HepG2 (cell line): Measurements from ENCODE around the gene LOXL3. TPM values are rescaled to one million over a fixed set of nuclear protein-coding genes. Genes with fewer than 3 reads are reported as not detected.

ENCODE experiments used
- ARNT2 ChIP-seq: sonication (generic); formaldehyde crosslinking; IDR thresholded peaks from 2 replicates; pipeline ENCODE4 v1.8.0; 2022; ENCODE audit warnings: mild to moderate bottlenecking, low read depth, missing genetic modification reagents, moderate library complexity
- ATF1 ChIP-seq: IDR thresholded peaks from 2 replicates; pipeline ENCODE4 v1.6.1; 2016; ENCODE audit warnings: mild to moderate bottlenecking, control low read depth
- DMAP1 ChIP-seq: IDR thresholded peaks from 2 replicates; pipeline ENCODE4 v1.6.1; 2016
- GPN1 ChIP-seq: sonication (generic); formaldehyde crosslinking; IDR thresholded peaks from 2 replicates; pipeline ENCODE4 v1.5.1; 2020; ENCODE audit warnings: missing genetic modification reagents, borderline replicate concordance
- KDM2A ChIP-seq: sonication (generic); formaldehyde crosslinking; IDR thresholded peaks from 2 replicates; pipeline ENCODE4 v1.4.0; 2020; ENCODE audit warnings: low read depth, missing genetic modification reagents, borderline replicate concordance
- KLF13 ChIP-seq: sonication (generic); formaldehyde crosslinking; IDR thresholded peaks from 2 replicates; pipeline ENCODE4 v1.4.0; 2020; ENCODE audit warnings: mild to moderate bottlenecking, missing genetic modification reagents
- MBD4 ChIP-seq: IDR thresholded peaks from 2 replicates; pipeline ENCODE4 v1.6.1; 2012; ENCODE audit warnings: low read length, inconsistent platforms, borderline replicate concordance
- NFYC ChIP-seq: IDR thresholded peaks from 2 replicates; pipeline ENCODE4 v1.6.1; 2016; ENCODE audit warnings: missing genetic modification reagents, missing compliant biosample characterization
- PHF20 ChIP-seq: sonication (generic); formaldehyde crosslinking; IDR thresholded peaks from 2 replicates; pipeline ENCODE4 v1.5.0; 2020; ENCODE audit warnings: mild to moderate bottlenecking, missing genetic modification reagents
- SPEN ChIP-seq: sonication (generic); formaldehyde crosslinking; IDR thresholded peaks from 2 replicates; pipeline ENCODE4 v1.5.1; 2020; ENCODE audit warnings: low read depth, mild to moderate bottlenecking, missing genetic modification reagents
- TAF1 ChIP-seq: sonication (generic); formaldehyde crosslinking; IDR thresholded peaks from 2 replicates; pipeline ENCODE4 v1.4.0; 2020; ENCODE audit warnings: missing genetic modification reagents
- ZNF138 ChIP-seq: sonication (generic); formaldehyde crosslinking; IDR thresholded peaks from 2 replicates; pipeline ENCODE4 v1.5.0; 2020; ENCODE audit warnings: mild to moderate bottlenecking, low read depth, missing genetic modification reagents
- ZNF543 ChIP-seq: sonication (generic); formaldehyde crosslinking; IDR thresholded peaks from 2 replicates; pipeline ENCODE4 v1.4.0; 2020; ENCODE audit warnings: mild to moderate bottlenecking, missing genetic modification reagents
- ZNF550 ChIP-seq: sonication (generic); formaldehyde crosslinking; IDR thresholded peaks from 2 replicates; pipeline ENCODE4 v1.4.0; 2020; ENCODE audit warnings: mild to moderate bottlenecking, missing genetic modification reagents, borderline replicate concordance
- ZNF564 ChIP-seq: sonication (generic); formaldehyde crosslinking; IDR thresholded peaks from 2 replicates; pipeline ENCODE4 v1.8.1; 2023; ENCODE audit warnings: mild to moderate bottlenecking, missing genetic modification reagents
- ZNF567 ChIP-seq: sonication (generic); formaldehyde crosslinking; IDR thresholded peaks from 2 replicates; pipeline ENCODE4 v1.8.1; 2023; ENCODE audit warnings: mild to moderate bottlenecking, missing genetic modification reagents, borderline replicate concordance
- ZNF724P ChIP-seq: sonication (generic); formaldehyde crosslinking; IDR thresholded peaks from 2 replicates; pipeline ENCODE4 v1.8.0; 2022; ENCODE audit warnings: missing genetic modification reagents, borderline replicate concordance
- polyA plus RNA-seq, 8 experiments: library from polyadenylated mRNA; depleted of rRNA in 3 of 8; stranded (reverse) in 7 of 8; unstranded in 1 of 8; fragments of >200 nt; fragmentation: Illumina TruSeq in 4 of 8; extraction: Trizol in 4 of 8; gene quantifications; 2 replicates each; pipeline versions ENCODE4 v1.2.1 to v1.2.3, GENCODE V29; 2011 to 2016; ENCODE audit warnings: low read depth in 4 of 8, missing spikeins in 1 of 8, mixed read lengths in 1 of 8; ENCODE audit not compliant: insufficient read depth in 1 of 8
- total RNA-seq, 5 experiments: library from RNA; depleted of rRNA; stranded (reverse); fragments of >200 nt; fragmentation: Illumina TruSeq; extraction: Trizol; gene quantifications; 2 replicates each; pipeline ENCODE4 v1.2.3, GENCODE V29; 2016; ENCODE audit warnings: low read depth in 1 of 5
- TF ChIP-seq, protein P1 (sequence below), 2 experiments: sonication (generic) in 1 of 2; formaldehyde crosslinking in 1 of 2; IDR thresholded peaks; 2 replicates each; pipeline versions ENCODE4 v1.5.1 to v1.6.1; 2011 to 2020; ENCODE audit warnings: borderline replicate concordance in 1 of 2, low read depth in 1 of 2, low read length in 1 of 2, mild to moderate bottlenecking in 1 of 2, missing genetic modification reagents in 1 of 2, moderate library complexity in 1 of 2
- TF ChIP-seq, protein P2 (sequence below): sonication (generic); formaldehyde crosslinking; IDR thresholded peaks from 2 replicates; pipeline ENCODE4 v1.8.0; 2022; ENCODE audit warnings: mild to moderate bottlenecking, missing genetic modification reagents, borderline replicate concordance
- TF ChIP-seq, protein P3 (sequence below): sonication (generic); formaldehyde crosslinking; IDR thresholded peaks from 2 replicates; pipeline ENCODE4 v1.4.0; 2020; ENCODE audit warnings: missing genetic modification reagents
- TF ChIP-seq, protein P4 (sequence below): sonication (generic); formaldehyde crosslinking; IDR thresholded peaks from 2 replicates; pipeline ENCODE4 v1.5.0; 2020; ENCODE audit warnings: missing genetic modification reagents, mild to moderate bottlenecking, borderline replicate concordance
- TF ChIP-seq, protein P5 (sequence below): sonication (generic); formaldehyde crosslinking; IDR thresholded peaks from 2 replicates; pipeline ENCODE4 v1.8.0; 2022; ENCODE audit warnings: mild to moderate bottlenecking, missing genetic modification reagents, moderate library complexity

Gene LOXL3
- total and polyA plus RNA-seq, 2 of the 13 experiments (the other 11 are each of a cell fraction or from before 2014, with no cell fraction given): 0.55 to 6.5 TPM

DNA sequence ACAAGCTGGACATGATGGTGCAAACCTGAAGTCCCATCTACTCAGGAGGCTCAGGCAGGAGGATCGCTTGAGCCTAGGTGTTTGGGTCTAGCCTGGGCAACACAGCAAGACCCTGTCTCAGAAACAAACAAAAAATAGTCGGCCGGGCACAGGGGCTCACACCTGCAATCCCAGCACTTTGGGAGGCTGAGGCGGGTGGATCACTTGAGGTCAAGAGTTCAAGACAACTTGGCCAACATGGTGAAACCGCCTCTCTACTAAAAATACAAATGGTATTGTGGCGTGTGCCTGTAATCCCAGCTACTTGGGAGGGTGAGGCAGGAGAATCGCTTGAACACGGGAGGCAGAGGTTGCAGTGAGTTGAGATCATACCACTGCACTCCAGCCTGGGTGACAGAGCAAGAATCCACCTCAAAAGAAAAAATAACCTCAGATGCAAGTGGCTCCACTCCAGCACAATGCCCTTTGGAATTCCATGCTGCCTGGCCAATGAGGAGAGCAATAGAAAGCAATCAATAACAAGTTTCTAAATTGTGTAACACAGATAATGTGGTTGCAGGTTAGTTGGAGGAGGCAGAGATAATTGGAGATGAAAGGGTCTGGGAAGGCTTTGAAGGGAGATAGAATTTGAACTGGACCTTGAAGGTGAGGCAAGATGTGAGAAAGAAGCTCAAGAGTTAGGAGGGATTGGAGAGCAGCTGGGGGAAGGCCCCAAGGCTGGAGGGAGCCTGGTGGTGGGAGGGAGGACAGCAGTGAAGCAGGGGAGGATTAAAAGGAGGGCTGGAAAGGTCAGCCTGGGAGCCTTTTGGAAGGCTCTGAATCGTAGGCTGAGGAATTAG is 64.9 kb downstream of the LOXL3 start (continued):
- TF ChIP-seq, protein P1, sequence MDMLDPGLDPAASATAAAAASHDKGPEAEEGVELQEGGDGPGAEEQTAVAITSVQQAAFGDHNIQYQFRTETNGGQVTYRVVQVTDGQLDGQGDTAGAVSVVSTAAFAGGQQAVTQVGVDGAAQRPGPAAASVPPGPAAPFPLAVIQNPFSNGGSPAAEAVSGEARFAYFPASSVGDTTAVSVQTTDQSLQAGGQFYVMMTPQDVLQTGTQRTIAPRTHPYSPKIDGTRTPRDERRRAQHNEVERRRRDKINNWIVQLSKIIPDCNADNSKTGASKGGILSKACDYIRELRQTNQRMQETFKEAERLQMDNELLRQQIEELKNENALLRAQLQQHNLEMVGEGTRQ (IDR thresholded peaks at IDR 0.05; ENCODE audit: low read depth, low read length): no peak
- TF ChIP-seq, protein P1 (CRISPR knock-in tag; IDR thresholded peaks at IDR 0.05; ENCODE audit: borderline replicate concordance): no peak
- 0 out of 2 replicates have a peak, but pooled peaks have one; percentile 17 for TF ChIP-seq ARNT2 (CRISPR knock-in tag)
- TF ChIP-seq ZNF550 (CRISPR knock-in tag): no peak
- TF ChIP-seq GPN1 (CRISPR knock-in tag): no peak
- peak; percentile 77; the same call in 1 of the 2 replicates for TF ChIP-seq DMAP1
- TF ChIP-seq KDM2A (CRISPR knock-in tag): no peak
- no peak for TF ChIP-seq KLF13 (CRISPR knock-in tag)
- TF ChIP-seq ATF1 (CRISPR knock-in tag): peak; percentile 77
- peak; percentile 61 for TF ChIP-seq SPEN (CRISPR knock-in tag)
- TF ChIP-seq, protein P2, sequence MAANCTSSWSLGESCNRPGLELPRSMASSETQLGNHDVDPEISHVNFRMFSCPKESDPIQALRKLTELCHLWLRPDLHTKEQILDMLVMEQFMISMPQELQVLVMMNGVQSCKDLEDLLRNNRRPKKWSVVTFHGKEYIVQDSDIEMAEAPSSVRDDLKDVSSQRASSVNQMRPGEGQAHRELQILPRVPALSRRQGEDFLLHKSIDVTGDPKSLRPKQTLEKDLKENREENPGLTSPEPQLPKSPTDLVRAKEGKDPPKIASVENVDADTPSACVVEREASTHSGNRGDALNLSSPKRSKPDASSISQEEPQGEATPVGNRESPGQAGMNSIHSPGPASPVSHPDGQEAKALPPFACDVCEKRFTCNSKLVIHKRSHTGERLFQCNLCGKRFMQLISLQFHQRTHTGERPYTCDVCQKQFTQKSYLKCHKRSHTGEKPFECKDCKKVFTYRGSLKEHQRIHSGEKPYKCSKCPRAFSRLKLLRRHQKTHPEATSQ (CRISPR knock-in tag): no peak
- TF ChIP-seq ZNF138: no peak
- TF ChIP-seq NFYC (CRISPR knock-in tag): peak; percentile 74
- TF ChIP-seq TAF1 (CRISPR knock-in tag): peak; percentile 42; the same call in 1 of the 2 replicates
- TF ChIP-seq ZNF564 (CRISPR knock-in tag): no peak
- TF ChIP-seq ZNF543 (CRISPR knock-in tag): no peak
- TF ChIP-seq, protein P3, sequence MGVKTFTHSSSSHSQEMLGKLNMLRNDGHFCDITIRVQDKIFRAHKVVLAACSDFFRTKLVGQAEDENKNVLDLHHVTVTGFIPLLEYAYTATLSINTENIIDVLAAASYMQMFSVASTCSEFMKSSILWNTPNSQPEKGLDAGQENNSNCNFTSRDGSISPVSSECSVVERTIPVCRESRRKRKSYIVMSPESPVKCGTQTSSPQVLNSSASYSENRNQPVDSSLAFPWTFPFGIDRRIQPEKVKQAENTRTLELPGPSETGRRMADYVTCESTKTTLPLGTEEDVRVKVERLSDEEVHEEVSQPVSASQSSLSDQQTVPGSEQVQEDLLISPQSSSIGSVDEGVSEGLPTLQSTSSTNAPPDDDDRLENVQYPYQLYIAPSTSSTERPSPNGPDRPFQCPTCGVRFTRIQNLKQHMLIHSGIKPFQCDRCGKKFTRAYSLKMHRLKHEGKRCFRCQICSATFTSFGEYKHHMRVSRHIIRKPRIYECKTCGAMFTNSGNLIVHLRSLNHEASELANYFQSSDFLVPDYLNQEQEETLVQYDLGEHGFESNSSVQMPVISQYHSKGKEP: no peak
- TF ChIP-seq PHF20: no peak
- no peak for TF ChIP-seq ZNF567 (CRISPR knock-in tag)
- TF ChIP-seq, protein P4, sequence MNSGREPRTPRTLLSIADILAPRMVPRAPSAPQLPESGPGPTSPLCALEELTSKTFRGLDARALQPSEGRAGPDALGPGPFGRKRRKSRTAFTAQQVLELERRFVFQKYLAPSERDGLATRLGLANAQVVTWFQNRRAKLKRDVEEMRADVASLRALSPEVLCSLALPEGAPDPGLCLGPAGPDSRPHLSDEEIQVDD (CRISPR knock-in tag): no peak
- TF ChIP-seq, protein P5, sequence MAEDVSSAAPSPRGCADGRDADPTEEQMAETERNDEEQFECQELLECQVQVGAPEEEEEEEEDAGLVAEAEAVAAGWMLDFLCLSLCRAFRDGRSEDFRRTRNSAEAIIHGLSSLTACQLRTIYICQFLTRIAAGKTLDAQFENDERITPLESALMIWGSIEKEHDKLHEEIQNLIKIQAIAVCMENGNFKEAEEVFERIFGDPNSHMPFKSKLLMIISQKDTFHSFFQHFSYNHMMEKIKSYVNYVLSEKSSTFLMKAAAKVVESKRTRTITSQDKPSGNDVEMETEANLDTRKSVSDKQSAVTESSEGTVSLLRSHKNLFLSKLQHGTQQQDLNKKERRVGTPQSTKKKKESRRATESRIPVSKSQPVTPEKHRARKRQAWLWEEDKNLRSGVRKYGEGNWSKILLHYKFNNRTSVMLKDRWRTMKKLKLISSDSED: no peak
- TF ChIP-seq MBD4: no peak
- TF ChIP-seq ZNF724P (CRISPR knock-in tag): no peak
